Measurements from ENCODE around the gene SBK3.

- no peak for TF ChIP-seq POLR2A (IDR thresholded peaks at IDR 0.05; ENCODE audit: low read length)
- no peak for TF ChIP-seq GATA1 (IDR thresholded peaks at IDR 0.05; ENCODE audit: low read depth, low read length)
These were observed 32.9 kb upstream of the SBK3 start for GRCh38 chr19:55578031-55578760.
